ENCODE results near the gene VPS13A.

The VPS13A gene

DNA sequence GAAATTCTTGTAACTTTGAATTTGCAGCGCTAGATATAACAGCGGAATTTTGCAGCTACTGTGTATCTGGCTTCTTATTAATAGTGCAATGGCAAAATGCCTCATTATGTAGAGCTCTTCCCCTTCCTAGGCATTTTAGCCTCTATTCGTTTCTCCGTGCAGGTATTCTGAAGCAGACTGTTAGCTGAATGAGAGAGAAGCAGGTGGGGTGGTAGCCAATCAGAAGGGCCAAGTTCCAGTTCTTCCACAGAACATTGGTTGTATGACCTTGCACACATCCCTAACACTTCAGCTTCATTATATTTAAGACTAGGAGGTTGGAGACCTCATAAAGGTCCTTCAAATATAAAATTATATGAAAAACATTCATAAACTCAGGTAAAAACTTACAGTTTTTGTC is 1.2 kb upstream of the VPS13A start:
- Histone ChIP-seq H3K27me3 (replicated peaks) (no peaks in the 10 kb centered on the region), H3K36me3 (replicated peaks) (no peaks in the 10 kb centered on the region), H3K27ac (no peak overlapping the region), H3K4me3 (ENCODE audit: low read depth, low read length) (no peak overlapping the region)
- in situ Hi-C loops (cut with HindIII; ENCODE audit: low pct_ligation_motif_present, low sequenced_read_pairs): no loop called here
- TF ChIP-seq, protein P1, sequence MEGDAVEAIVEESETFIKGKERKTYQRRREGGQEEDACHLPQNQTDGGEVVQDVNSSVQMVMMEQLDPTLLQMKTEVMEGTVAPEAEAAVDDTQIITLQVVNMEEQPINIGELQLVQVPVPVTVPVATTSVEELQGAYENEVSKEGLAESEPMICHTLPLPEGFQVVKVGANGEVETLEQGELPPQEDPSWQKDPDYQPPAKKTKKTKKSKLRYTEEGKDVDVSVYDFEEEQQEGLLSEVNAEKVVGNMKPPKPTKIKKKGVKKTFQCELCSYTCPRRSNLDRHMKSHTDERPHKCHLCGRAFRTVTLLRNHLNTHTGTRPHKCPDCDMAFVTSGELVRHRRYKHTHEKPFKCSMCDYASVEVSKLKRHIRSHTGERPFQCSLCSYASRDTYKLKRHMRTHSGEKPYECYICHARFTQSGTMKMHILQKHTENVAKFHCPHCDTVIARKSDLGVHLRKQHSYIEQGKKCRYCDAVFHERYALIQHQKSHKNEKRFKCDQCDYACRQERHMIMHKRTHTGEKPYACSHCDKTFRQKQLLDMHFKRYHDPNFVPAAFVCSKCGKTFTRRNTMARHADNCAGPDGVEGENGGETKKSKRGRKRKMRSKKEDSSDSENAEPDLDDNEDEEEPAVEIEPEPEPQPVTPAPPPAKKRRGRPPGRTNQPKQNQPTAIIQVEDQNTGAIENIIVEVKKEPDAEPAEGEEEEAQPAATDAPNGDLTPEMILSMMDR (IDR thresholded peaks at IDR 0.05; ENCODE audit: low read depth, low read length, missing control alignments): no peak
- no peak for DNase-seq

DNA sequence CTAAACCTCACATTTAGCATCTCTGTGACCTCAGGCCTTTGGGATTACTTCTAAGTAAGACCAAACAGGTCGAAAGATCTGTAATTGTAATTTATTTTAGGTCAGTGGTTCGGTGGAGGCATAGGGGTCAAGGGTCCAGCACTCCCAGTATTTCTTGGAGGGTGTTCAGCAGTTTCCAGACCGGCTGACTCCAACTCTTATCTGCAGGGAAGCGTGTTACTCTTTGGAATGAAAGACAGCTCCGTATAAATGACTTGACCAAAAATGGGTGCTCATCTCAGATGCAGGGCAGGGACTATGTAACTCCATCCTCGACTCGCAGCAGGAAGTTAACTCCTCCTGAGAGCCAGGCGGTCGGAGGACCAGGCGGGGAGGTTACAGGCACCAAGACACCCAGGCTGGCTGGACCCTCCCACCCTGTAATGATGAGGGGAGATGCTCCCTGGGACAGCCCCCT is 620 bp upstream of the VPS13A start:
- DNase-seq: no peak
- H3K27ac ChIP-seq: peak overlapping the region; percentile 37
- no peaks in the 10 kb centered on the region for H3K27me3 ChIP-seq (replicated peaks)
- peak overlapping the region; percentile 84 for H3K4me3 ChIP-seq (ENCODE audit: low read depth, low read length)
- H3K36me3 ChIP-seq (replicated peaks): no peaks in the 10 kb centered on the region
- in situ Hi-C loops (cut with HindIII; ENCODE audit: low pct_ligation_motif_present, low sequenced_read_pairs): no loop called here
- TF ChIP-seq, protein P1 (IDR thresholded peaks at IDR 0.05; ENCODE audit: low read depth, low read length, missing control alignments): no peak

DNA sequence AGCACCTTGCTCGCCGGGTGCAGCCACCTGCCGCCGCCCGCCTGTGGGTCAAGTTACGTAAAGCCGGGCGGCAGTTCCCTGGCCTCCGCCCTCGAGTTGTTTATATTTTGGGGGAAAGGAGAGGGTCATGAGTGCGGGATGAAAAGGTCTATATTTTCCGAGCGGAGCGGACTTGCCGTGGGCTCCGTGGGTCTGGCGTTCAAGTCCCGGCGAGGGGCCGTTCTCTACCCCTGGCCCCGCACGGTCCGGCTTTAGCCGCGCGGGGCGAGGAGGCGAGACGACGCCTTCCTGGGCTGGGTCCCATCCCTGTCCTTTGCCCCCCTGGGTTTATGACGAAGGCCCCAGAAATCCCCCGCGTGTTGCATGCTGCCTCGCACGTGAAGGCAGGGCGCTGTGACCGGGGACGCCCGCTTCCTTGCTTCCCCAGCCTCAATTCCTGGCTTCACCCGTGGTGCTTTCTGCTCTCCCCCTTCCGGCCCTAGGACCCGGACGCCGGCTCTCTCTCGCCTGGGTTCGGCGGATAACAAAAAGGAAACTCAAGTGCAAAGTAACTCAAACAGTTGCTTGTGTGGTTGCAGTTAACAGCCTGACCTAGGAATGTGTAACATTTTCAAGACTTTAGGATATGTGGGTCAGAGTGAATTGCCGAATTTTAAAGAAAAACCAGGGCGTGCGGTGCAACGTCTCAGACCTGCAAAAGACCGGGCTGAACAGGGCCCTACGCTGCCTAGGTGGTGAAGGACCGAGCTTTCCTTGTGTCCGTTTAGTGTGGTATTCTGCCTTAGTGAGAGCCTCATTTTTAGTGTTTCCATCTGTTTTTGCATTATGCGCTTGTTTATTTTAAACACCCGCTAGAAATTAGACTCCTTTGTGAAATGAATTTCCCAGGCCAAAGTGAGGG is 810 bp downstream of the VPS13A start:
- TF ChIP-seq, protein P1 (IDR thresholded peaks at IDR 0.05; ENCODE audit: low read depth, low read length, missing control alignments): no peak
- H3K27ac ChIP-seq: no peak overlapping the region
- peak; percentile 20 for DNase-seq
- no peaks in the 10 kb centered on the region for H3K36me3 ChIP-seq (replicated peaks)
- peak overlapping the region; percentile 84 for H3K4me3 ChIP-seq (ENCODE audit: low read depth, low read length)
- H3K27me3 ChIP-seq (replicated peaks): no peaks in the 10 kb centered on the region
- in situ Hi-C loops (cut with HindIII; ENCODE audit: low pct_ligation_motif_present, low sequenced_read_pairs): no loop called here

DNA sequence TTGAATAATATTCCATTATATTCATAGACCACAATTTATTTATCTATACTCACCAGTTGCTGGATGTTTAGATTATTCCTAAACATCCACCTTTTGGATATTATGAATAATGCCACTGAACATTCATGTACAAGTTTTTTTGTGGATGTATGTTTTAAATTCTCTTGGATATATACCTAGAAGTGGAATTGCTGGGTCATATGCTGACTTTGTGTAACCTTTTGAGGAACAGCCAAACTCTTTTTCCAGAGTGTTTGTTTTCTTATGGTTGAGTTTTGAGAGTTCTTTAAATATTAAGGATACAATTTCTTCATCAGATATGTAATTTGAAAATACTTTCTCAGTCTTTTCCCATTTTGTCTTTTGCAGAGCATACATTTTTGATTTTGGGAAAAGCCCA is 2.7 kb downstream of the VPS13A start:
- DNase-seq: no peak
- TF ChIP-seq, protein P1 (IDR thresholded peaks at IDR 0.05; ENCODE audit: low read depth, low read length, missing control alignments): no peak
- in situ Hi-C loops (cut with HindIII; ENCODE audit: low pct_ligation_motif_present, low sequenced_read_pairs): no loop called here

DNA sequence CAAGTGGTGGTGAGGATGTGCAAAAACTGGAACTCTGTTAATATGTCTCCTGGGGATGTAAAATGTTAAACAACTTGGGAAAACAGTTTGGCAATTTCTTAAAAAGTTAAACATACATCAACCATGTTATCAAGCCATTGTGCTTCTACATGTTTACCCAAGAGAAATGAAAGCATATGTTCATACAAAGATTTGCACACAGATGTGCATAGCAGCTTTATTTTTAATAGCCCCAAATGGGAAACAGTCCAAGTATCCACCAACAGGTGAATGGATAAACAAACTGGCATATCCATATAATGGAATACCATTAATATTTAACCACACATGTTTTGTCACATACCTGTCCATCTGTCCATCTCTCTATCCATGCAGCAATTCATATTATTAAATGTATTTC is 6.2 kb downstream of the VPS13A start:
- H3K27ac ChIP-seq: no peak overlapping the region
- no peaks in the 10 kb centered on the region for H3K36me3 ChIP-seq (replicated peaks)
- H3K4me3 ChIP-seq (ENCODE audit: low read depth, low read length): no peak overlapping the region
- in situ Hi-C loops (cut with HindIII; ENCODE audit: low pct_ligation_motif_present, low sequenced_read_pairs): no loop called here
- H3K27me3 ChIP-seq (replicated peaks): no peaks in the 10 kb centered on the region
- DNase-seq: no peak
- TF ChIP-seq, protein P1 (IDR thresholded peaks at IDR 0.05; ENCODE audit: low read depth, low read length, missing control alignments): no peak

More for the DNA sequence above, 2.7 kb downstream of the VPS13A start:
- no peak overlapping the region for H3K27ac ChIP-seq
- no peaks in the 10 kb centered on the region for H3K36me3 ChIP-seq (replicated peaks)
- H3K27me3 ChIP-seq (replicated peaks): no peaks in the 10 kb centered on the region
- H3K4me3 ChIP-seq (ENCODE audit: low read depth, low read length): no peak overlapping the region

All from brain microvascular endothelial cell (primary cell).